Muscle layer of duodenum (tissue), 2 donors: ENCODE measurements around the gene MT3.
"Not testable (repeated sequence)": the region's sequence is repeated elsewhere in the genome, so short reads cannot be mapped to it uniquely, and the experiment has no call there.

Experiments
- H3K27ac ChIP-seq: one replicate; pipeline ENCODE4 v1.7.0; 2013; ENCODE audit warnings: mild to moderate bottlenecking, low read length
- H3K27me3 ChIP-seq: one replicate; pipeline ENCODE4 v1.7.0; 2013; ENCODE audit warnings: low read depth, mild to moderate bottlenecking, control low read depth, low read length
- H3K36me3 ChIP-seq, 2 donors: one replicate each; pipeline ENCODE4 v1.7.0; 2013; ENCODE audit warnings: low read length in 2 of 2, control low read depth in 1 of 2, mild to moderate bottlenecking in 1 of 2; ENCODE audit not compliant: insufficient read depth in 2 of 2, control insufficient read depth in 1 of 2
- H3K4me1 ChIP-seq, 2 donors: one replicate each; pipeline ENCODE4 v1.7.0; 2013; ENCODE audit warnings: low read length in 2 of 2, mild to moderate bottlenecking in 2 of 2, control low read depth in 1 of 2, moderate library complexity in 1 of 2; ENCODE audit not compliant: insufficient read depth in 2 of 2, control insufficient read depth in 1 of 2
- H3K4me3 ChIP-seq, 2 donors: one replicate each; pipeline ENCODE4 v1.7.0; 2013; ENCODE audit warnings: low read length in 2 of 2, low read depth in 1 of 2, mild to moderate bottlenecking in 1 of 2
- H3K9me3 ChIP-seq, 2 donors: one replicate each; pipeline ENCODE4 v1.7.0; 2013; ENCODE audit warnings: low read length in 2 of 2, control low read depth in 1 of 2, mild to moderate bottlenecking in 1 of 2; ENCODE audit not compliant: control insufficient read depth in 1 of 2
- donor health status: healthy.

MT3 gene

DNA sequence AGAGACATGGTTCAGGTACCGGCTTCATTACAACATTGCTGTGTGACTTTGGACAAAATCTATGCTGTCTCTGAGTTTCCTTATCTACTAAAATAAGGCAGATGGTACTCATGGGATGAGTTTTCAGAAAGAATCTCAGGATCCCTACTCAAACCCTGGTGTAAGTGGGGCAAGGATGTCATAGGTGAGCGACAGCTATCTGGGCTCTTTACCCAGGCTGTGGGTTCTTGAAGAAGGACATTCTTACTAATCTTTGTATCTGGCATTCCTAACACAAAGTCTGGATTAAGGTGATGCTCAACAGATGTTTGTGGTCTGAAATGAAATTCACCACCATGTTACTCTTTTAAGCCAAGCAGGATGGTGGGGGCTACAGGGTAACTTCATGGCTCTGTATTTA, 6.4 kb upstream of the MT3 start:
- H3K9me3 ChIP-seq, H3K4me1 ChIP-seq, H3K27ac ChIP-seq, H3K36me3 ChIP-seq, H3K27me3 ChIP-seq, H3K4me3 ChIP-seq: not testable (repeated sequence)

DNA sequence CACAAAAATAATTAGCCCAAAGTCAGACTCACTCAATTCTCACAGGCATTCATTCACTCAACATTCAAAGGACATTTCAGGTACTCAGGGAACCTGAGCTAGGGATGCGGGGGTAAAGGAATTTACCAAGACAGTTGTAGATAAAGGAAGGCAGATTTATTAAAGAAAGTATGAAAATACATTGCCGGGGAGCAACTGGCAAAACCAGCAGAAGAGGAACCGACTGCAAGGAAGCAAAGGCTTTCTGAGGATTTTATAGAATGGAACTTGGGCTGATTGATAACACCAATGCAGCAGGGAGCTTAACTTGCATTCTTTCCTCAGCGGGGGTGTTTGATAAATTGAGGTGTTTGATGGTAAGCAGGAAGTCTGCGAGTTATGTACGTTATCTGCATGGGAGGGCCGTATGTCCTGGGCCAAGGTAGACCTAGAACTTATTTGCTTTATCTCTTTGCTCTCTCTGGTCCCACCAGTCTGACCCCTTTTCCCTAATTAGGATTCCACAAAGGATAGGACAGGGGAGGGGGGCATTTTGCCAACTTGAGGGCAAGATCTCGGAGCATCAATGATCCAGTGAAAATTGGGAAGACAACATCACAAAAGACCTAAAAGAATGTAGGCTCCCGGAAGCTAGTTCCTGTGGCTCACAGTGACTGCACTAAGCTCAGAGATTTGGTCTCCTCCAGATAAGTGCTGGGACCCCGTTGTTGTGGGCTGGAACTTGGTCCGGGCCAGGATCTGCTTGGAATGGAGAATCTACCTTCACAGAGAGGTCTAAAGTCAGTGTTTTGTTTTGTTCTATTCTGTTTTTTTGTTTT, 5.8 kb upstream of the MT3 start:
- H3K9me3 ChIP-seq: no peaks in the 10 kb centered on the region
- no peak overlapping the region for H3K4me3 ChIP-seq
- H3K27ac ChIP-seq: no peak overlapping the region
- H3K4me1 ChIP-seq: no peaks in the 10 kb centered on the region
- H3K27me3 ChIP-seq: no peaks in the 10 kb centered on the region
- H3K36me3 ChIP-seq: no peaks in the 10 kb centered on the region

DNA sequence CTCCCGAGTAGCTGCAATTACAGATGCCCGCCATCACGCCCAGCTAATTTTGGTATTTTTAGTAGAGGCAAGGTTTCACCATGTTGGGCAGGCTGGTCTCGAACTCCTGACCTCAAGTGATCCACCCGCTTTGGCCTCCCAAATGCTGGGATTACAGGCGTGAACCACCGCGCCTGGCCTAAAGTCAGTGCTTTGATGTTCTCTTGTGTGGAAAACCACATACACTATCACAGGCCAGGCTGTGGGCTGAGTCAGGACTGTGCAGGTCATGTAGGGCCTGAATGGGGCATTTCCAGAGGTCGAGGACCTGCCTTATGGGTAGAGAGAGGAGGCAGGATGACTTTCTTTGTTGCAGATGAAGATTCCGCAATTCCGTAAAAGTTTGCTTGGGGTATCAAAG, 5.1 kb upstream of the MT3 start:
- H3K9me3 ChIP-seq: no peaks in the 10 kb centered on the region

DNA sequence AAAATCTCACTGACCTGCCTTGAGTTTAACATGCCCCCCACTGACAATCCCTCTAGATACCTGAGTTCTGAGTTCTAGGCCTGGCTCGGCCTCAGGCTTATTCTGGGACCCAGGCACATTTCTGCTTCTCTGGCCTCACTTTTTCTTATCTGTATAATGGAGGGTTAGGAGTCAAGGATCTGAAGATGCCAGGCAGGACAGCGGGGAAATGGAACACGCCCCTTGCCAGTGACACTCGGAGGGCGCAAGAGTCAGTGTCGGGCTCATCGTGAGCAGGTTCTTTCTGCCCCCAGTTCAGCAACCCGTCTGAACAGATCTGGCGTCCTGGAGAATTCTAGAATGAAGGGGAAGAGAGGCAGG, 567 bp upstream of the MT3 start:
- Histone ChIP-seq H3K27ac (no peak overlapping the region), H3K4me3 (peak overlapping the region in 1 of 2 donors; percentile 71), H3K27me3 (peaks cover 22% of the 10 kb centered on the region), H3K4me1 (peaks cover 0 to 12% of the 10 kb centered on the region in 2 donors), H3K36me3 (no peaks in the 10 kb centered on the region), H3K9me3 (no peaks in the 10 kb centered on the region)

More for the DNA sequence above, 5.1 kb upstream of the MT3 start:
- peaks cover 7% of the 10 kb centered on the region for H3K27me3 ChIP-seq
- no peaks in the 10 kb centered on the region for H3K36me3 ChIP-seq
- H3K4me3 ChIP-seq: no peak overlapping the region
- no peak overlapping the region for H3K27ac ChIP-seq
- H3K4me1 ChIP-seq: peaks cover 0 to 6% of the 10 kb centered on the region in 2 donors

DNA sequence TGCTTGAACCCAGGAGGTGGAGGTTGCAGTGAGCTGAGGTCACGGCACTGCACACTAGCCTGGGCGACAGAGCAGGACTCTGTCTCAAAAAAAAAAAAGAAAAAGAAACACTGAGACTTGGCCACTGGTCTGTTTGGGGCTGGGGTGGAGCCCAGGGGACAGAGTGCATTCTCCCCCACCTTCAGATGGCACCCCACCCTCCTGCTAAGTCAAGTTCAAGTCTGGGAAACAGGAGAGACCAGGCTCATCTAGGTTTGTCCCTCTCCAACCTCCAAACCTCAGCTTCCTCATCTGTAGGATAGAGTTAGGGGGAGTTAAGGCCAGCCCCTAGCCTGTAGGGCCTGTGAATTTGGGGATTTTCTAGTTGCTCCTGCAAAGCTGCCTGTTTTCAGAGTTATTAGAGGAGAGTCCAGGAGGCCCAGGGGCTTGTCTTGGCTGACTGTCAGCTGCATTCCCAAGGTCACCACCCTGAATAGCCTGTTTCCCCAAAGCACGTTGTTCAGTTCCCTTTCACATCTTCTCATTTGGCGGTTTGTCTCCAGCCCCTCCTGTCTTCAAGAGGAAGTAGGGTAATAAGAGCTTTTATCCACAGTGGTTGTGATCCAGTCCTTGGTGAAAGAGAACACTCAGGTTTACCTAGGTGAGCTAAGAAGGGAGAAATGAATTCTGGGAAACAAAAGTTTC, 2.2 kb downstream of the MT3 start:
- Histone ChIP-seq H3K27ac (no peak overlapping the region), H3K4me3 (no peak overlapping the region), H3K4me1 (peaks cover 0 to 12% of the 10 kb centered on the region in 2 donors), H3K36me3 (no peaks in the 10 kb centered on the region), H3K27me3 (peaks cover 22% of the 10 kb centered on the region), H3K9me3 (no peaks in the 10 kb centered on the region)

DNA sequence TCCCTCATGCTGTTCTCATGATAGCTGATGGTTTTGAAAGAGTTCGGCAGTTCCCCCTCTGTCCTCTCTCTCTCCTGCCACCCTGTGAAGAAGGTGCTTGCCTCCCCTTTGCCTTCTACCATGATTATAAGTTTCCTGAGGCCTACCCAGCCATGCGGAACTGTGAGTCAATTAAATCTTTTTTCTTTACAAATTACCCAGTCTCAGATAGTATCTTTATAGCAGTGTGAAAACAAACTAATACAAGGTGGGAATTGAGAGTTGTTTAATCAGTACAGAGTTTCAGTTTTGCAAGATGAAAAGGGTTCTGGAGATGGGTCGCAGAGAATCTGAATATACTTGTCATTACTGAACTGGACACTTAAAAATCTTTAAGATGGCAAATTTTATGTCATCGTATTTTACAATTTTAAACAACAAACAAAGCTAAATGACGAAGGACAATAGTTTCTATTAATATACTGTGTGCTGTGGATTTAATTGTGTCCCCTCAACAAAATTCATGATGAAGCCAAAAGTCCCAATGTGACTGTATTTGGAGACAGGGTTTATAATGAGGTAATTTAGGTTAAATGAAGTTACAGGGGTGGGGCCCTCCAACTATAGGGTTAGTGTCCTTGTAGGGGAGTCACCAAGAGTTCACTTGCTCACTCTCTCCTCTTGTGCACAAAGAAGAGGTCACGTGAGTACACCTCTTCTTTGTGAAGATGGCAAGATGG, 4.4 kb downstream of the MT3 start:
- Histone ChIP-seq H3K4me3 (no peak overlapping the region), H3K9me3 (no peaks in the 10 kb centered on the region), H3K27me3 (peaks cover 21% of the 10 kb centered on the region), H3K4me1 (peaks cover 0 to 12% of the 10 kb centered on the region in 2 donors), H3K27ac (no peak overlapping the region), H3K36me3 (no peaks in the 10 kb centered on the region)

DNA sequence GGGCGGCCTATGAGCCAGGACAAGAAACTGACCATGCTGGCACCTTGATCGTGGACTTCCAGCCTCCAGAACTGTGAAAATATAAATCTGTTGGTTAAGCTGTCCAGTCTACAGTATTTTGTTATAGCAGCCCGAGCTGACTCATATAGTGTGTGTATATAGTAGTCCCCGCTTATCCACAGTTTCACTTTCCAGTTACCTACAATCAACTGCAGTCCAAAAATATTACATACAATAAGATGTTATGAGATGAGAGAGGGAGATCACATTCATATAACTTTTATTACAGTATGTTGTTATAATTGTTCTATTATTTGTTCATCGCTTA, 4.9 kb downstream of the MT3 start:
- H3K27ac ChIP-seq: no peak overlapping the region
- no peaks in the 10 kb centered on the region for H3K9me3 ChIP-seq
- no peak overlapping the region for H3K4me3 ChIP-seq
- H3K36me3 ChIP-seq: no peaks in the 10 kb centered on the region
- H3K27me3 ChIP-seq: peaks cover 15% of the 10 kb centered on the region
- peaks cover 0 to 6% of the 10 kb centered on the region in 2 donors for H3K4me1 ChIP-seq

DNA sequence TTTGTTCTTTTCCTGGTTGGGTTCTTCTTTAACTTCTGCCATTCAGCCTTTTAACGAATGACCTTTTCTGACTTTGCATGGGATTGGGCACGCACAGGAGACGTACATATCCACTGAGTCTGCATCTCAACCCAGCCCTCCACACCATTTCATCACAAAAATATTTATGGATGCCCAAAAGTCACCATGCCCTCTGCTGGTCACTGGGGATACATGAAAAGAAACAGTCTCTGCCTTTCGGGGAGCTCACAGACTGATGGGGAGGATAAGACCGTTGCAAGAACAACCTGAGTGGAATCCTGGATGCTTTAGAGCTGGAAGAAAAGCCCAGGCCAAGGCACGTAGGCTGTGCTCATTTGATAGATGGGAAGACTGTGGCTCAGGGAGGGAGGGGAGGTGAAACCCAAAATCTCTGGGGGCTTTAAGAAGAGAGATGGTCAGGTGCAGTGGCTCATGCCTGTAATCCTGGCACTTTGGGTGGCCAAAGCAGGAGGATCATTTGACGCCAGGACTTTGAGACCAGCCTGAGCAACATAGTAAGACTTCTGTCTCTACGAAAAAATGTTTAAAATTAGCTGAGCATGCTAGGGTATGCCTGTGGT, 11.2 kb downstream of the MT3 start:
- Histone ChIP-seq H3K4me3 (no peak overlapping the region), H3K27ac (no peak overlapping the region)

DNA sequence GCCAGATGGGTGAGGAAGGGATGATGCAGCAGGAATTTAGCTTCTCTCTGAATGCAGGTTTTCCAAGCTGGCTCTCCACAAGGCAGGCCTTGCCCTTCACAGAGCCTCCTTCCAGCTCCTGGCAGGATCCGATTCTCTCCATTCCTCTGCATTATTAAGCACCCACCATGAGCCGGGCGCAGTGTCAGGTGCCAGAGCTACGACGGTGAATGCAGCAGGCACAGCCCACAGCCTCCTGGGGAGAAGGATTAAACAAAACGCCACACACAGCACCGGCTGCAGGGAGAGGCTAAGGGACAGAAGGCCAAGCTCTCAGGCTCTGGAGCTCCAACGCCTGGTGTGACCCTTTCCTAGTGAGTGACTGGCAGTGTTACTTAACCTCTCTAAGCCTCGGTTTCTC, 12.0 kb downstream of the MT3 start:
- no peaks in the 10 kb centered on the region for H3K9me3 ChIP-seq
- no peak overlapping the region for H3K27ac ChIP-seq
- H3K4me1 ChIP-seq: no peaks in the 10 kb centered on the region
- no peaks in the 10 kb centered on the region for H3K27me3 ChIP-seq
- H3K4me3 ChIP-seq: no peak overlapping the region
- no peaks in the 10 kb centered on the region for H3K36me3 ChIP-seq

More for the DNA sequence above, 11.2 kb downstream of the MT3 start:
- H3K4me1 ChIP-seq: no peaks in the 10 kb centered on the region
- no peaks in the 10 kb centered on the region for H3K27me3 ChIP-seq
- H3K9me3 ChIP-seq: no peaks in the 10 kb centered on the region
- no peaks in the 10 kb centered on the region for H3K36me3 ChIP-seq

DNA sequence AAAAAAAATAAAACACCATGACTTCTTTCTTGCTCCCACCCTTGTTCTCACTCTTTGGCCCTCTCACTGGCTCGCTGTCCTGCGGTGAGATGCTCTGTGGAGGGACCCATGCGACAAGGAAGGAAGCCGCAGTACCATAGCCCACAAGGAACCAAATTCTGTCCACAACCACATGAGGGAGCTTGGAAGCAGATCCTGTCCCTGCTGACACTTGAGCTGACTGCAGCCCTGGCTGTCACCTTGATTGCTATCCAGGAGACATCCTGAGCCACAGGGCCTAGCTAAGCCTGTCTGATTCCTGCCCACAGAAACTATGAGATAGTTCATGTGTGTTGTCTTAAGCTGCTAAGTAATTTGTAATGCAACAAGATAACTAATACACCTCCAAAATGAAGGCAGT, 14.3 kb downstream of the MT3 start:
- H3K36me3 ChIP-seq: peaks cover 0 to 7% of the 10 kb centered on the region in 2 donors
- H3K27me3 ChIP-seq: no peaks in the 10 kb centered on the region
- no peak overlapping the region for H3K27ac ChIP-seq
- no peak overlapping the region for H3K4me3 ChIP-seq
- H3K4me1 ChIP-seq: peaks cover 3 to 4% of the 10 kb centered on the region in 2 donors
- H3K9me3 ChIP-seq: no peaks in the 10 kb centered on the region

DNA sequence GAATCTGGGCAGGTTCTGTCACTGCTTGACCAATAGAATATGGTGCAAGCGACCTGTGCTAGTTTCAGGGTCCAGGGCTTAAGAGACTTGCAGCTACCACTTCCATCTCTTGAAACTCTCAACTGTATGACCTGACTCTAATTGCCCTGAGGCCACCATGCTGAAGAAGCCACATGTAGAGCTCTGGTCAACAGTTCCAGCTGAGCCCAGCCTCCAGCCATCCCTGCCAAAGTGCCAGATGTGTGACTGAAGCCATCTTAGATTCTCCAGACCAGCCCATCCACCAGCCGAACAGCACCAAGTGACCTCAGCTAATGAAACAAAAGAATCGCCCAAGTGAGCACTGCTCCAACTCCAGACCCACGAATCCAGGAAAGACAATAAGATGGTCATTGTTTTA, 15.6 kb downstream of the MT3 start:
- Histone ChIP-seq H3K9me3 (no peaks in the 10 kb centered on the region), H3K4me3 (no peak overlapping the region), H3K27me3 (no peaks in the 10 kb centered on the region), H3K27ac (peak overlapping the region; percentile 95), H3K36me3 (peaks cover 0 to 7% of the 10 kb centered on the region in 2 donors), H3K4me1 (peaks cover 3 to 4% of the 10 kb centered on the region in 2 donors)
